ENCODE measurements around the gene SLC6A1.

The SLC6A1 gene

GRCh38 chr3:11001020-11001657, 8.6 kb downstream of the SLC6A1 start:
- H3K27ac ChIP-seq (ENCODE audit: poor library complexity, severe bottlenecking) = no peak overlapping the region
- ATAC-seq (ENCODE audit: low read depth) (peak; percentile 40; the same call in 1 of the 3 replicates), DNase-seq (ENCODE audit: low spot score) (no peak)
- TF ChIP-seq CTCF (IDR thresholded peaks at IDR 0.05; ENCODE audit: poor library complexity, severe bottlenecking) = no peak
- no peaks in the 10 kb centered on the region for H3K9me3 ChIP-seq (ENCODE audit: severe bottlenecking)
- no peaks in the 10 kb centered on the region for H3K36me3 ChIP-seq (ENCODE audit: low read depth)
- H3K4me1 ChIP-seq (ENCODE audit: insufficient read depth, poor library complexity, severe bottlenecking) = no peaks in the 10 kb centered on the region
- no peak overlapping the region for H3K4me3 ChIP-seq (ENCODE audit: severe bottlenecking)
- H3K27me3 ChIP-seq (ENCODE audit: insufficient read depth, poor library complexity, severe bottlenecking) = peaks cover 19% of the 10 kb centered on the region

- Histone ChIP-seq H3K4me3 (ENCODE audit: severe bottlenecking) (no peak overlapping the region), H3K27ac (ENCODE audit: poor library complexity, severe bottlenecking) (no peak overlapping the region), H3K36me3 (ENCODE audit: low read depth) (no peaks in the 10 kb centered on the region), H3K4me1 (ENCODE audit: insufficient read depth, poor library complexity, severe bottlenecking) (no peaks in the 10 kb centered on the region), H3K9me3 (ENCODE audit: severe bottlenecking) (no peaks in the 10 kb centered on the region), H3K27me3 (ENCODE audit: insufficient read depth, poor library complexity, severe bottlenecking) (peaks cover 14% of the 10 kb centered on the region)
- no peak for TF ChIP-seq CTCF (IDR thresholded peaks at IDR 0.05; ENCODE audit: poor library complexity, severe bottlenecking)
- no peak for DNase-seq (ENCODE audit: low spot score)
- no peak for ATAC-seq (ENCODE audit: low read depth)
These were observed 9.1 kb downstream of the SLC6A1 start for GRCh38 chr3:11001658-11002021.

GRCh38 chr3:11002371-11002807, 9.8 kb downstream of the SLC6A1 start:
- Histone ChIP-seq H3K4me3 (ENCODE audit: severe bottlenecking) (no peak overlapping the region), H3K4me1 (ENCODE audit: insufficient read depth, poor library complexity, severe bottlenecking) (no peaks in the 10 kb centered on the region), H3K27ac (ENCODE audit: poor library complexity, severe bottlenecking) (no peak overlapping the region), H3K9me3 (ENCODE audit: severe bottlenecking) (no peaks in the 10 kb centered on the region), H3K27me3 (ENCODE audit: insufficient read depth, poor library complexity, severe bottlenecking) (peaks cover 8% of the 10 kb centered on the region), H3K36me3 (ENCODE audit: low read depth) (no peaks in the 10 kb centered on the region)
- ATAC-seq (ENCODE audit: low read depth) (no peak), DNase-seq (ENCODE audit: low spot score) (no peak)
- TF ChIP-seq CTCF (IDR thresholded peaks at IDR 0.05; ENCODE audit: poor library complexity, severe bottlenecking) = no peak

- H3K4me1 ChIP-seq (ENCODE audit: insufficient read depth, poor library complexity, severe bottlenecking) = no peaks in the 10 kb centered on the region
- no peaks in the 10 kb centered on the region for H3K36me3 ChIP-seq (ENCODE audit: low read depth)
- DNase-seq (ENCODE audit: low spot score) (no peak), ATAC-seq (ENCODE audit: low read depth) (no peak)
- H3K27me3 ChIP-seq (ENCODE audit: insufficient read depth, poor library complexity, severe bottlenecking) = peaks cover 3% of the 10 kb centered on the region
- no peaks in the 10 kb centered on the region for H3K9me3 ChIP-seq (ENCODE audit: severe bottlenecking)
- no peak for TF ChIP-seq CTCF (IDR thresholded peaks at IDR 0.05; ENCODE audit: poor library complexity, severe bottlenecking)
- no peak overlapping the region for H3K27ac ChIP-seq (ENCODE audit: poor library complexity, severe bottlenecking)
- no peak overlapping the region for H3K4me3 ChIP-seq (ENCODE audit: severe bottlenecking)
These were observed 12.0 kb downstream of the SLC6A1 start for GRCh38 chr3:11004563-11004962.

GRCh38 chr3:11005686-11006256, 13.2 kb downstream of the SLC6A1 start:
- DNase-seq (ENCODE audit: low spot score) (no peak), ATAC-seq (ENCODE audit: low read depth) (peak; percentile 27; the same call in 1 of the 3 replicates)
- no peaks in the 10 kb centered on the region for H3K9me3 ChIP-seq (ENCODE audit: severe bottlenecking)
- no peak for TF ChIP-seq CTCF (IDR thresholded peaks at IDR 0.05; ENCODE audit: poor library complexity, severe bottlenecking)
- no peak overlapping the region for H3K4me3 ChIP-seq (ENCODE audit: severe bottlenecking)
- no peak overlapping the region for H3K27ac ChIP-seq (ENCODE audit: poor library complexity, severe bottlenecking)
- H3K36me3 ChIP-seq (ENCODE audit: low read depth) = no peaks in the 10 kb centered on the region
- peaks cover 3% of the 10 kb centered on the region for H3K27me3 ChIP-seq (ENCODE audit: insufficient read depth, poor library complexity, severe bottlenecking)
- H3K4me1 ChIP-seq (ENCODE audit: insufficient read depth, poor library complexity, severe bottlenecking) = no peaks in the 10 kb centered on the region

All from RWPE2 (cell line).